ENCODE data around the gene ZNF354B.

The ZNF354B gene

GRCh38 chr5:178883815-178884430 lies 24.2 kb downstream of the ZNF354B start:
- no peak for DNase-seq

DNA sequence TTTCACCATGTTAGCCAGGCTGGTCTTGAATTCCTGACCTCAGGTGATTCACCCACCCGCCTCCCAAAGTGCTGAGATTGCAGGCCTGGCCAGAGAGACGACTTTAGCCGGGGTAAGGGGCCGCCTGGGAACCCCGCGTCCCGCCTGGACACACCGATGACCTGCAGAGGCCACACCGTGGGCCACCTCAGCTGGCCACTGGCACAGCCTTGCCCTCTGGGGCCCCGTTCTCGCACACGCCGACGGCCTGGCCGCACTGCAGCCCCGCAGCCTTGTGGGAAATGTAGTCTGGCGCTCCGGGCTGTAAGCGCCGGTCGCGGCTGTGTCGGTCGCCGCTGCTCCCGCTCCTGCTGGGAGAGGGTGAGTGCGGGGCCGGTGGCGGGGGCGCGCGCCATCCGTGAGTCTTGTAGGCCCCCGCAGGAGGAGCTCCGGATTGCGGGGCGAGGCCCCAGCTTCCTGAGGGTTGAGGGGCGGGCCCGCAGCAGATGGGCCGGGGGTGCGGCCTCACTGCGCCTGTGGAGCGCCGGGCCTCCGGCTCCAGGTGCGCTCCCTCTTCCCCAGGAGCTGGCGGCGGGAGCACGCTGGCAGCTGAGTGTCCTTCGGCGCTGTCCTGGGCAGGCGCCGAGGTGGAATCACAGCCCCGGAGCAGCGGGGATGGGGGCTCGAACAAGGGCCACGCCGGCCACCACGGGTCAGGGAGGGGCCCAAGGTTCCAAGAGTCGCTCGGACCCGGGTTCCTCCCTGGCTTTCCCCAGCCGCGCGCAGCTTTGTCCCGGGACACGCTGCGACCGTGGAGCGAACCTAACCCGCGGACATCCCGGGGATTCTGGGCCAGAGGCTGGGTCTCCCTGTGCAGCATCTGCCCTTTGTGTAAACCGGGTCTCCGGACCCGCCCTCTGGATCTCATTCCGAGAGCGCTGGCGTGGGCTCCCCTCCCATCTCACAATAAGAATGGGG lies 36.1 kb downstream of the ZNF354B start, which contains the start of gene ZFP2:
ZFP2 (plus strand) TSS at position 299 of the 957 bp plus-strand sequence. CDS start 35,401 bp downstream, outside the sequence.
- peak; percentile 30 for DNase-seq

- no peak for DNase-seq
These were observed 39.5 kb downstream of the ZNF354B start for GRCh38 chr5:178899289-178899688.

DNA sequence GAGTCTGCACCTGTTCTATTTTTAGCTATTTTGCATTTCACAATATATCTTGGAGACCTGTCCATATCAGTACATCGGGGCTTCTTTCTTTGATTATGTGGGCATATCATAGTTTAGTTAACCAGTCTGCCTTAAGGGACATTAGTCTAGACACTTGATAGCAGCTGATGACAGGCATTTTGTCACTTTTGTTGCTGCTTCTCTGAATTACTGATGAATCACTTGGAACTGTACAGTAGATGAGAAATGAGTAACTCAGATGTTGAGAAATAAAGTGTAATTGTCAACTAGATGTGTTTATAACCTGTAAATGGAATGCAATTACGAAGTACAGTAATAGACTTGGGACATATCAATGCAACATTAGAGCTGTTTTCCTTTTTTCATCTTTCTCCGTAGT lies 43.1 kb downstream of the ZNF354B start:
- no peak for DNase-seq

DNA sequence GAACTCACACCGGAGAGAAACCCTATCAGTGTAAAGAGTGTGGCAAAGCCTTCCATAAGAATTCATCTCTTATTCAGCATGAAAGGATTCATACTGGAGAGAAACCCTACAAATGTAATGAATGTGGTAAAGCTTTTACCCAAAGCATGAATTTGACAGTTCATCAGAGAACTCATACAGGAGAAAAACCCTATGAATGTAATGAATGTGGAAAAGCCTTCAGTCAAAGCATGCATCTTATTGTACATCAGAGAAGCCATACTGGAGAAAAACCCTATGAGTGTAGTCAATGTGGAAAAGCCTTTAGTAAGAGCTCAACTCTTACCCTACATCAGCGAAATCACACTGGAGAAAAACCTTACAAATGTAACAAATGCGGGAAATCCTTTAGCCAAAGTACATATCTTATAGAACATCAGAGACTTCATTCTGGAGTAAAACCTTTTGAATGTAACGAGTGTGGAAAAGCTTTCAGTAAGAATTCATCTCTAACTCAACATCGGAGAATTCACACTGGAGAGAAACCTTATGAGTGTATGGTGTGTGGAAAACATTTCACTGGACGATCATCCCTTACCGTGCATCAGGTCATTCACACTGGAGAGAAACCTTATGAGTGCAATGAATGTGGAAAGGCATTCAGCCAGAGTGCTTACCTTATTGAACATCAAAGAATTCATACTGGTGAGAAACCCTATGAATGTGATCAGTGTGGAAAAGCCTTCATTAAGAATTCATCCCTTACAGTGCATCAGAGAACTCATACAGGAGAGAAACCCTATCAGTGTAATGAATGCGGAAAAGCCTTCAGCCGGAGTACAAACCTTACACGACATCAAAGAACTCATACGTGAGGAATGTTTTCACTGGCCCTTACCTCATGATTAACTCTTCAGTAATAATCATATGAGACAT lies 72.3 kb downstream of the ZNF354B start:
- DNase-seq: no peak
